GM21619 (cell line): Measurements from ENCODE around the gene PLCL2.
"Not testable (repeated sequence)": the region's sequence is repeated elsewhere in the genome, so short reads cannot be mapped to it uniquely, and the experiment has no call there.

ENCODE experiments used
- ATAC-seq: cut with Tn5 transposase; IDR thresholded peaks from one replicate; pipeline ENCODE4 v1.9.1; 2021; ENCODE audit not compliant: unreplicated experiment

Gene PLCL2

DNA sequence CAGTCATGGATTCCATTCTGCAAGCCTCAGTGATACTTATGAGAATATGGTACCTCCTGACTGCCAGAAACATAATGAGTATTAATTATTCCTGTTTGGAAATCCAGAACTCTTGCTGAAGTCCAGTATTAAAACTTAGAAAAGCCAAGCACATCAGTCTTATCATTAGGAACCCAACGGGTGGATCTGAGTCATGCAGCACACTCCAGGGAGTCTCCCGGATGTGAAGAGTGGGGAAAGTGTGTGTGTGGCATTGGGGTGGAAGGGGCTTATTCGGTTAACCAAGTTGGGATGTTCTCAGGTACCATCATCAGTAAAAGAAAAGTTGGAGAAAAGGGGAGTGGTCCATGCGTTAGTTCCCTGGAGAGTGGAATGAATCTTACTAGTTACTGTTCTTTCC is 181.1 kb downstream of the PLCL2 start:
- ATAC-seq: no peak

DNA sequence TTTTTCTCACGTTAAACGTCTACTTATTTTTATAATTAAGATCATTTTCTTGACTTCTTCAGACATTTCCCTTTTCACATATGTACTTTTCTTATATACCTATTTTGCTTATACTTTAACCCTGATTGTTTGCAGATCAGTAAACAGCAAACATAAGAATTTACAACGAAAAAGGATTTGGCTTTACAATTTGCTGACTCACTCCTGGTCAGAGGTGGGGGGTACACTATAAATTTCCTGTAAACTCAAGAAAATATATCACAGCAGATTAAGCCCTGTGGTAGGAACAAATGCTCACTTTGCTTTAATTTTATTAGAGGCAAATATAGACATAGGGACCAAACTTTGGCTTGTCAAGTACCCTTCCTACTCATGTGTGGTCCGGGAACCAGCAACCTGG is 185.0 kb downstream of the PLCL2 start:
- ATAC-seq: no peak

DNA sequence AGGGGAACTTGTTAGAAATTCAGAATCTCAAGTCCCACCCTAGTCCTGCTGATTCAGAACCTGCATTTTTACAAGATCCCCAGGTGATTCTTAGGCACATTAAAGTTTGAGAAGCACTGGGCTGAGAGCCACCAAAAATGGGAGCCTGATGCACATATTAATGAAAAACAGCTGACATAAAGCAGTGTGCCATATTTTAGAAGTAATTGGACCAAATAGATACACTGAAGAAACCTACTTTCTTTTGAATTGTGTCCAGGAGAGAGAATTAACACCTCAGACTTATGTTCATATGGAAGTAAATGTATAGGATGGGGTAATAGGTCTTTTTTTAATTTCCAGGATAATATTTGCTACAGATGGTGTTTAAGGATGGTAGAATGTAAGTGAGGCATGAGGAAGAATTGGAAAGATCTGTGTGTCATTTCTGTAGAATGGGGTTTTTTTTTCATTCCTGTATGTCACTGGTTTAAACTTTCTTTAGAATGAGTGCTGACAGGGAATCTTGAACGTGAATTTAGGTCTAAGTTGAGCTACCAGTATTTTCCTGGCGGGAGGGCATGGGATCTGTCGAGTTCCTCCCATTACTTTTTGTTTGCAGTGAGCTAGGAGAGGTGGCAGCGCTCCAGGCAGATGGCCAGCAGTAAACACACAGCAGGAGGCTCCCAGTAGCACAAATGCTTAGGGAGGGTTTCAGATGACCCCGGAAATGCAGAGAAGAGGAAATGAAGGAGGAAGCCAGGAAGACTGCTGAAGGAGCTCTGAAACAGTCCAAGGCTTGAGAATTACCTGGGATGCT is 185.6 kb downstream of the PLCL2 start:
- no peak for ATAC-seq

DNA sequence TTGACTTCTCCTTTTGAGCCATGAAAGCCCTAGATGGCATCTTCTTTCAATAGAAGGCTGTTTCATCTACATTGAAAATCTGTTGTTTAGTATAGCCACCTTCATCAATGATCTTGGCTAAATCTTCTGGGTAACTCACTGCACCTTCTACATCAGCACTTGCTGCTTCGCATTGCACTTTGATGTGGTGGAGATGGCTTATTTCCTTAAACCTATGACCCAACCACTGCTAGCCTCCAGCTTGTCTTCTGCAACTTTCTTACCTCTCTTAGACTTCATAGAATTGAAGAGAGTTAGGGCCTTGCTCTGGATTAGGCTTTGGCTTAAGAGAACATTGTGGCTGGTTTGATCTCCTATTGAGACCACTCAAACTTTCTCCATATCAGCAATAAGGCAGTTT is 189.8 kb downstream of the PLCL2 start:
- ATAC-seq: no peak

DNA sequence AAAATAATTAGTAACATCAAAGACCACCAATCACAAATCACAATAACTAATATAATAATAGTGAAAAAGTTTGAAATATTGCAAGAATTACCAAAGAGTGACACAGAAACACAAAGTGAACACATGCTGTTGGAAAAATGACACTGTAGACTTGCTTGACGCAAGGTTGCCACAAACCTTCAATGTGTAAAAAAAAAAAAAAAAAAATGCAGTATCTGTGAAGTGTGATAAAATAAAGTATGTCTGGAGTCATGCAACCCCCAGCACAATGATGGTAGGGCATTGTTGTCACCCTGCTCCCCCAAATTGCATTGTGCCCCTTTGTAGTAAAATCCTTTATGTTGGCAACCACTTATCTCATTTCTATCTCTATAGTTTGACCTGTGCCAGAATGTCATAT is 190.6 kb downstream of the PLCL2 start:
- no peak for ATAC-seq

DNA sequence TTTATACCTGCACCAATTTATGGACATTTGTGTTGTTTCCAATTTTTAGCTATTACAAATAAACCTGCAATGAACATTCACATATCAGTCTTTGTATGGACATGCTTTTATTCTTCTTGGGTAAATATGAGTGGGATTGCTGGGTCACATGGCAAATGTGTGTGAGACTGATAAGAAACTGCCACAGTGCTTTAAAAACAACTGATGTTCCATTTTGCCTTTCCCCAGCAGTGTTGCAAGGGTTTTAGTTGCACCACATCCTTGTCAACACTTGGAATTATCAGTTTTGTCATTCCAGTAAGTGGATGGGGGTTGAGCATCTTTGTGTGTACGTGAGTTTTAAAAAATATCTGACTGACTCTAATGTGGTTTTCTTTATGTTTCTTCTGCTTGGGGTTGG is 191.2 kb downstream of the PLCL2 start:
- no peak for ATAC-seq

DNA sequence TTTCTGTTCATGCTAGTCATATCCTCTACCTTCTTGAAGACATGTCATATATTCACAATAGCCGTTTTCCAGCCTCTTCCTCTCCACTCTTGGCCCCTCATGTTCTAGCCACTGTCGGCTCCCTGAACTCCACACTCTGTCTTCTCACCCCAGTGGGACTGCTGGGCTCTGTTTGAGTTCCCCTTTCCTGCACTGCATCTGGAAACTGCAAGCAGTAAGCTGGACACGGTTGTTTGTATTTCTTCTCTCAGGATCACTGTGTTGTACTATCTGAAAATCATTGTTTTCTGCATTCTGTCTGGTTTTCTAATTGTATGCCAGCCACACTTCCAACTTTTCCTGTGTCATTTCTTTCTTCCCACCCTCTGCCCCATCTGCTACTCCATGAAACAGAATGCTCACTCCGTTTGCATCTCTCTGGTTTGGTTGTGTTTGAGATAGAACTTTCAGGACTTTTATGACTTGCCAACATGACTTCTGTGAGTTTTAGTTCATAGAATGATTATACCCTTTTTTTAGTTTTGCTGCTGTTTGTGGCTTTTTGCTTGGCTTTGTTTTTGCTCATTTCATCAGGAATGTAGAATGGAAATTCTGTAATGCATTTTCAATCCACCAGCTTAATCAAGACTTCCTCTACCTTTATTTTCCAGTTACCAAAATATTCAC is 192.3 kb downstream of the PLCL2 start:
- ATAC-seq: no peak

DNA sequence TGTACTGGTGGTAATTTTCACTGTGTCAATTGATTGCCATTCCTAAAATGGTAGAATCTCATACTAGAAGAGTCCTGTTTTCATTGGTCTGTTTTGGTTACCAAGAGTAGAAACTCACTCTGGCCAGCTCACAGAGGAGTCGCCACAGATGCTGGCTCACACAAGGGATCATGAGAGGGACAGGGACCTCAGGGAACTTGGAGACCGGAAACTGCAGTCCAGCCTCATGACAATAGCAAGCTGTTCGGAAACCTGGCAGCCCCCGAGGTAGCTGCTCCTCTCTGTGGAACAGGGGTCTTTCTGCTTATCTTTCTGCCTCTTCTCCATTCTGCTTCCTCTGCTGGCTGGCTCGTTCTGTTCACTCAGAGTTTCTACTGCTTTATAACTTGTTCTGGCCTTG is 192.9 kb downstream of the PLCL2 start:
- ATAC-seq: no peak

DNA sequence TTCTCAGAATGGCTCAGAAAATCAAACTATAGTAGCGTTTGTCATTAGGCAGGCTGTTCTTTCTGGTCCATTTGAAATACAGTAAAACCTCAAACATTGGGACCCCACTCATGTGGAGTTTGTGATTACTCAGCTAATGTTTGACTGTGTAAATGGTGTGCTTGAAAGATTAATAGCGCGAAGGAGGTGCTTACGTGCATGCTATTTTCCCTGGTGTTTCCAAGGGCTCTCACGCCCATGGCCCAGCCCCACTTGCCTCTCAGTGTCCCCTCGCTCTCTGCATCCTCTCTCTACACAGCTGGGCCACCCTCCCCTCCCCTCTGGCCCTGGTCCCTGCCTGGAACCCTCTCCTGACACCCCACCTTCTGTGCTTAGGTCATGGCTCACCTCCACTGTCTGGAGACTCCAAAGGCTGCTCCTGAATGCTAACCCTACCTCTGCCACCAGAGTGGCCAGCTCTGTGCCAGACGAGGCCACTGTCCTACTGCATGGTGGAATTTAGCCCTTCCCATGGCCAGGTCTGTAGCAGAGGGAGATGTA is 194.2 kb downstream of the PLCL2 start:
- ATAC-seq: no peak

DNA sequence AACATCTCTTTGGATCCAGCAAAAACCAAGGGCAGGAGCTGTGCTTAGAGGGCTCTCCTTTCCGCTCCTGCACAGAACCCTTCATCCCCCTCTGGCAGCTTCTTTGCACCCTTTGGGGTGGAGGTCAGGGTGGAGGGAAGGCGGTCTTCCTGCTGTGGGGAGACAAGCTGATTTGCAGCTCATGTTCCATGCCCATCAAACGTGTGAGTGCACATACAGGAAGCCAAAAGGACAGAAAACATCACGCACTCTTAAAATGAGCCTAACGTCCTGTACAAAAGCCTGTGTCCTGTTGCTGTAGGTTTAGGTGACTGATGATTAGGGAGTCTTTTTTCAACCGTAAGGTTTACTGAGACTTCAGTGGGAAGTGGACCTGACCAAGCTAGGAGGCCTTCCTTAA is 195.2 kb downstream of the PLCL2 start:
- no peak for ATAC-seq

DNA sequence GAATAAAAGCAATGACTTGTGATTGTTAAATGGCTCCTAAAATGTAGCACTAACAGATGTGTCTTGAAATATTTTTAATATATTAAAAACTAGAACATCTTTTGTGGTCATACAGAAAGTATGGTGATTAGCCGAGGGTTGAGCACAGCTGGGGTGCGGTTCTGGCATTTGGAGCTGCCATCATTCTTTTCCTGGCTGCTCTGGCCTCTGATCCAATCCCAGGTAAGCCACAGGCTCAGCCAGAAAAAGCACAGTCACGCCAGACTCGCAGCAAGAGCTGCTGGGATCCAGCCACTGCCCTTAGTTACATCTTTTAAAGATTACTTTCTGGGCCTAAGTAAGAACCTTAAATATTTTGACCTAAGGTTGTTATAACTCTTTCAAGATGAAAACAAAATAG is 196.8 kb downstream of the PLCL2 start:
- ATAC-seq: no peak

DNA sequence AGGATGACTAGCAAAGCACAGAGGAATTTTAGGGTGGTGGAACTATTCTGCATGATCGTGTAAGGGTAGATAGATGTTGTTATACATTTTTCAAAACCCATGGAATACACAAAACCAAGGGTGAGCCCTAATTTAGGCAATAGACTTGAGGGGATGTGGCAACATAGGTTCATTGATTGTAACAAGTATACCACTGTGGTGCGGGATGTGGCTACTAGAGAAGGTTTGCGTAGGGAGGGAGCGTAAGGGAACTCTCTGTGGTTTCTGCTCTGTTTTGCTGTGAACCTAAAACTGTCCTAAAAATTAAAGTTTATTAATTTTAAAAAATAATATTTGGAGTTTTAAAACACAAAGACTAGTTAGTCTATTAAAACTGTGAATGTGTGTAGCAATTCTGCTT is 202.8 kb downstream of the PLCL2 start:
- no peak for ATAC-seq

DNA sequence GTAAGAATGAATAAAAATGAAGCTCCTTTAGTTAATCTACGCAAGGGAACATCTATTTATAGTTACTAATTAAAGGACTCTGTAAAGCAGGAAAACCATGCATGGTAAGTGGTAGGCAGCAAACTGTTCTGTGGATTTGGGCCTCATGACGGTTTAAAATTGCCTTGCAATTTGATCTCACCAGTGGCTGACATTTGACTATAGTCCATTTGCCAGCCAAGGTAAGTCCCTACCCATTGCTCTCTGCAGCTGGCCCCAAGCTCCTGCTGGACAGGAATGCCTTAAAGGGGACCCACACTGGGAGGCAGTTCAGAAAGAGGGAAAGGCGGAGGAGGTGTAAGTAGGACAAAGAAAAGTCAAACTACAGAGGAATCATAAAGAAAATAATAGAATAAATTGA is 203.3 kb downstream of the PLCL2 start:
- ATAC-seq: no peak

DNA sequence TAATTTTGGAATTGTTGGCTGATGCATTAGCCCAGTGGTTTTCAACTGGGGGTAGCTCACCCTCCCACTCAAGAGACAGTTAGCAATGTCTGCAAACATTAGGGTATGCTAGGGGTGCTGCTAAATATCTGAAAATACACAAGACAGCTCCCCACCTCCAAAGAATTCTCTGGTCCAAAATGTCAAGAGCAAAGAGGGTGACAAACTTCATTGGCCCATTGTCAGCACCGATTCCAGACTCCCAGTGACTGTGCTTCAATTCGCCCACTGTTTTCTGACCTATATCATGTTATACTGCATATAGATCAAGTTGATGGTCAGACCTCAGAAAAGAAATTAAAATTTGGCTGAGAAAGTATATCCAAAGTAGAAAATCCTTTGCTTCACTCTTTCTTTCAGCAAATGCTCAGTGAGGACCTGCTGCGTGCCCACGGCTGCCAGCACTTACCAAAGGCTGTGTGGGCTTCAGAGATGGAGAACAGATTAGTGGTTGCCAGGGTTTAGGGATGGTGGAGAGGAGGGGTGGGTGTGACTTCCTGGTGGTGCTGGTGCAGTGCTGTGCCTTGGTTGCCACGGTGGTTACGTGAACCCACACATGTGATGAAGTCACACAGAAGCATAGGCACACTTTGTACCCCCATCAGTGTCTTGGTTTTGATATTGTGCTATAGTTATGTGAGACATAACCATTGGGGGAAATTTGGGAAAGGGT is 204.0 kb downstream of the PLCL2 start:
- no peak for ATAC-seq

DNA sequence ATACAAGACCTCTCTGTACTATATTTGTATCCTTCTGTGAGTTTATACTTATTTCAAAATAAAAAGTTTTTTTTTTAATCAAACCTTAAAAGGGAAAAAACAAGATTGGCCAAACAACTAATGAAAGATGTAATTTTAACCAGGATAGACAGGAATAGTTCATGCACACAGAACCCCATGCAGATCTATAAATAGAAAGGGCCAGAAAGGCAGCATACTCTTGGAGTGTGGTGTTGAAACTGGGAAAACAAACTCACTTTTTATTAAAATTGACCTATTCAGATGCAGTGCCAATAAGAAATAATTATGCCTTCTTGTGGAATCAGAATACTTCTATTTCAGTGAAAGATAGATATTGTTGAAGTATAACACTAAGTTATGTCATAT is 204.6 kb downstream of the PLCL2 start:
- ATAC-seq: no peak

DNA sequence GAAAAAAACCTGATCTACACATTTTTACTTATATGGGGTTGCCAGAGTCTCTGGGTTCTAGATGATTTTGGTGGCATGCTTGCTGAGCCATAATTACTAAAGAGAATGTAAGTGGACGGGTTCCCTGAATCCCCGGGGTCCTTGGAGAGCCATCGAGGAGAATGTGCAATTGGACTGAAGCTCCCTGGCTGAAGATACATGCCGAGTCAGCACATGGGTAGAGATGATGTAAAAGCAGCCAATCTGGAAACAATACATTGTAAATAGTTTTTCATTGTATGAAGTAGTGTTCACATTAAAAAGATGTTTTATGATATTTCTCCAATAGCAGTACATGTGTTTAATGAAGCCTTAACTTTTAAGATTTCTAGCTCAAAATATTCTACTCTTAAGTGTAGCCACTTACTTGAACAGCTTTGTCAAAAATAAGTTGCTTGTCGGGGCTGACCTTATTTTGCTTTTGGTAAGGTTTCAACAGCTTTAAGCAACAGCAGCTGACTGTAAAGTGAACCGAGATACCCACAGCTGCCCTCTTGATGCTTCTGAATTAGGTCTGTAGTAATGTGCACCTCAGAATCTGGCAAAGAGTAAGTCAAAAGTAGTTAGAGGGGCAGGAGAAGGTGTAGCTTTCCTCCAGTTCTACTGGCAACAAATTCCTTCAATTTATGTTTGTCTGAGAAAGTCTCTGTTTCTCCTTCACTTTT is 205.7 kb downstream of the PLCL2 start:
- ATAC-seq: no peak

DNA sequence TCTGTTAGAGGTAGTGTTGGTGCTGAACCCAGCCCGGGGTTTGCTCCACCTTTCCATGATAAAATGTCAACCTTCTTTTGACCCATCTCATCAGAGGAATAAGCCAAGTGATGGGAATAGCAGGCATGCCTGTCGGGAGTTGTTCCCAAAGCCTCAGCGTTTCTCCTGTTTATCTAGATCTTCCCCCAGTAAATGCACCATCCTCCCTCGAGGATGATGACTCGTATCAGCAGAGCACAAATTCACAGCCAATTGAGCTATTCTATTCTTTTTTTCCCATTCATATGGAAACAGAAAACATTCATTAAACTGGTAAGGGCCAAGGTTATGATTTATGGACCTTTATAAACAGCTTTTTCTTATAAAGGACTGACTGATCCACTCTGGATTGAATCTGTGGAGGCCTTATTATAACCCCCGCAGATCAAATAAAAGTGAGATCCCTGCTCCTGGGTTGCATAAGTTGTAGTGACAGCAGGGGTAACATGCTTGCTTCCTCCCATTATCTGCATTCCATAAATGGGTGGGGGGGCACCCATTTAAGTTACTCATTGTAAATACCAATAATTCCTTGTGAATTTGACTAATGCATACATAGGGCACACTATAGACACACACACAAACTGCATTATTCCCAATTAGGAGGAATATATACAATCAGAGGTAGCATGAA is 207.3 kb downstream of the PLCL2 start:
- no peak for ATAC-seq

DNA sequence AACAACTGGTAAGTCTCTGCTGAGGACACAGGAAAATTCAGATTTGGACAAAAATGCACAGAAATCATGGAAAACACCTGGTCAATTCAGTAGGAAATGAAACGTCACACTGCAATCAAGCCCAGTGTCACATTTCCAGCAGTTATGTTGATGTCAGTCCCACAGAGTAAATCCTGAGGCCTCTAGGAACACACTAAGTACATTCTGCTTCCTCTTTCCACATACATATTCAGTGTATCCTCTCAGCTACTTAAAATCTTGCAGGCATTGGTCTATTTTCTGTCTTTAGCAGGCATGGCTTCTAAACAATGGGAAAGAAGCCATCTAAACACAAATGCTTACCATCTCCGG is 207.8 kb downstream of the PLCL2 start:
- ATAC-seq: no peak

DNA sequence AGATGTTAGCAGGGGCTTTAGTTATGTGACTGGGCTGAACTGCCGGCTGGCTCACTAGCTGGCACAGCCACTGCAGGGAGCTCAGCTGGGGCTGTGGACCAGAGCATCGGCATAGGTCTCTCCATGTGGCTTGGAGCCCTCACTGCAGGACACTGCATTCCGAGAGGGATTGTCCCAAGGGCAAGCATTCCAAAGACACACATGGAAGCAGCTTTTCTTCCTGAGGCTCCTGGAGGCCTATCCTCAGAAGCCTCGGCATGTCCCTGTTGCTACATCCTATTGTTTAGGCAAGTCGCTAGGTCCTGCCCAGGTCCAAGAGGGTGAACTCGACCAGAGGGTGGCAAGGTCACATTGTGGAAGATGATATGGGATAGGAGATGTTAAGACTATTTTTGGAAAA is 209.8 kb downstream of the PLCL2 start:
- no peak for ATAC-seq

DNA sequence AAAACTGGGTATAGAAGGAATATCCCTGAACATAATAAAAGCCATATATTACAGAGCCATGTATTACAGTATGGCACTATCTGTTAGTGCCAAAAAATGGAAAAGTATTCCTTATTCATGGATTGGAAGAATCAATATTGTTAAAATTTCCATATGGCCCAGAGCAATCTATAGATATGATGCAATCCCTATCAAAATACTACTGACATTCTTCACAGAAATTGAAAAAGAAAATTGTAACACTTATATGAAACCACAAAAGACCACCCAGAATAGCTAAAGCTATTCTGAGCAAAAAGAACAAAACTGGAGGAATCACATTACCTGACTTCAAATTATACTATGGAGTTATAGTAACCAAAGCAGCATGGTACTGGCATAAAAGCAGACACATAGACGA is 218.8 kb downstream of the PLCL2 start:
- no peak for ATAC-seq

DNA sequence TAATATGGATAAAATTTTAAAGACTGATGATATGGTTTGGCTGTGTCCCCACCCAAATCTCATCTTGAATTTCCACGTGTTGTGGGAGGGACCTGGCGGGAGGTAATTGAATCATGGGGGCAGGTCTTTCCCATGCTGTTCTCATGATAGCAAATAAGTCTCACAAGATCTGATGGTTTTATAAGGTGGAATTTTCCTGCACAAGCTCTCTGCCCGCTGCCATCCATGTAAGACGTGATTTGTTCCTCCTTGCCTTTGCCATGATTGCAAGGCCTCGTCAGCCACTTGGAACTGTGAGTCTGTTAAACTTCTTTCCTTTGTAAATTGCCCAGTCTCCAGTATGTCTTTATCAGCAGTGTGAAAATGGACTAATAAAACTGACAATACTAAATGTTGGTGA is 222.0 kb downstream of the PLCL2 start:
- not testable (repeated sequence) for ATAC-seq
